ENCODE results near the gene ADGRB3. TPM values are rescaled to one million over a fixed set of nuclear protein-coding genes. Genes with fewer than 3 reads are reported as not detected.

The ADGRB3 gene
- total RNA-seq, 1 experiment from 2014 or later: 7.7 TPM

DNA sequence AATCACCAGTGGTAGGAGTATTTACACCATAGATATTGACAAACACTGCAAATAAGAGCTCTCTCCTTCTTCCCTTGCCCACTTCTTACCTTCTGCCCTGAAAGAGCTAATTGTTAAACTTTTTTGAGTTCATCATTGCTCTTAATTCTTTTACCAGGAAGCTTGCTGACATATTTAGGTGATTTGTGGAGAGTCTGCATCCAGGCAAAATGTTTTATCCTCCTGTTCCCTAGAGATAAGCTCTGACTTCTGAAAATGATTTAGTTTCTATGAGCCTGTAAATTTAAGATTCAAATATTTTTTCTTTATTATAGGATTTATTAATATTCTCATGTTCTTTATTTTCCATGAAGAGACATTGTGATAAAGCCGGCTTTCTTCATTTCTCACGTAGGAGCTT lies 81.5 kb downstream of the ADGRB3 start:
- no peaks in the 10 kb centered on the region for H3K27me3 ChIP-seq (replicated peaks; ENCODE audit: insufficient read depth, low read depth, low read length, poor library complexity)
- CTCF ChIA-PET: interaction anchor here (0.5 kb wide), 1 partner anchor 246 kb away, joined by 4 read pairs; no protein-coding TSS in a partner anchor
- POLR2A ChIA-PET (ENCODE audit: low non-redundant PET): no interaction called here
- BruUV-seq (replicated peaks): no TSS peak
- H3K4me1 ChIP-seq (ENCODE audit: insufficient read depth, low read length, poor library complexity, severe bottlenecking): peaks cover 40% of the 10 kb centered on the region
- DNase-seq (ENCODE audit: low spot score): no peak
- H3K27ac ChIP-seq (ENCODE audit: low read depth, low read length, poor library complexity, severe bottlenecking): no peak overlapping the region
- intact Hi-C loops (cut with micrococcal nuclease; ENCODE audit: unreplicated experiment): no loop called here
- no peak overlapping the region for H3K4me3 ChIP-seq (ENCODE audit: low read depth, low read length, poor library complexity, severe bottlenecking)
- no peaks in the 10 kb centered on the region for H3K36me3 ChIP-seq (ENCODE audit: insufficient read depth, low read length, poor library complexity, severe bottlenecking)
- TF ChIP-seq EZH2 (IDR thresholded peaks at IDR 0.05; ENCODE audit: borderline replicate concordance, low read depth, low read length, poor library complexity, severe bottlenecking): no peak
- TF ChIP-seq, protein P1, sequence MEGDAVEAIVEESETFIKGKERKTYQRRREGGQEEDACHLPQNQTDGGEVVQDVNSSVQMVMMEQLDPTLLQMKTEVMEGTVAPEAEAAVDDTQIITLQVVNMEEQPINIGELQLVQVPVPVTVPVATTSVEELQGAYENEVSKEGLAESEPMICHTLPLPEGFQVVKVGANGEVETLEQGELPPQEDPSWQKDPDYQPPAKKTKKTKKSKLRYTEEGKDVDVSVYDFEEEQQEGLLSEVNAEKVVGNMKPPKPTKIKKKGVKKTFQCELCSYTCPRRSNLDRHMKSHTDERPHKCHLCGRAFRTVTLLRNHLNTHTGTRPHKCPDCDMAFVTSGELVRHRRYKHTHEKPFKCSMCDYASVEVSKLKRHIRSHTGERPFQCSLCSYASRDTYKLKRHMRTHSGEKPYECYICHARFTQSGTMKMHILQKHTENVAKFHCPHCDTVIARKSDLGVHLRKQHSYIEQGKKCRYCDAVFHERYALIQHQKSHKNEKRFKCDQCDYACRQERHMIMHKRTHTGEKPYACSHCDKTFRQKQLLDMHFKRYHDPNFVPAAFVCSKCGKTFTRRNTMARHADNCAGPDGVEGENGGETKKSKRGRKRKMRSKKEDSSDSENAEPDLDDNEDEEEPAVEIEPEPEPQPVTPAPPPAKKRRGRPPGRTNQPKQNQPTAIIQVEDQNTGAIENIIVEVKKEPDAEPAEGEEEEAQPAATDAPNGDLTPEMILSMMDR (conservative IDR thresholded peaks at IDR 0.05; ENCODE audit: low read depth, low read length): no peak
- no peaks in the 10 kb centered on the region for H3K9me3 ChIP-seq (ENCODE audit: low read depth, low read length, poor library complexity, severe bottlenecking)

DNA sequence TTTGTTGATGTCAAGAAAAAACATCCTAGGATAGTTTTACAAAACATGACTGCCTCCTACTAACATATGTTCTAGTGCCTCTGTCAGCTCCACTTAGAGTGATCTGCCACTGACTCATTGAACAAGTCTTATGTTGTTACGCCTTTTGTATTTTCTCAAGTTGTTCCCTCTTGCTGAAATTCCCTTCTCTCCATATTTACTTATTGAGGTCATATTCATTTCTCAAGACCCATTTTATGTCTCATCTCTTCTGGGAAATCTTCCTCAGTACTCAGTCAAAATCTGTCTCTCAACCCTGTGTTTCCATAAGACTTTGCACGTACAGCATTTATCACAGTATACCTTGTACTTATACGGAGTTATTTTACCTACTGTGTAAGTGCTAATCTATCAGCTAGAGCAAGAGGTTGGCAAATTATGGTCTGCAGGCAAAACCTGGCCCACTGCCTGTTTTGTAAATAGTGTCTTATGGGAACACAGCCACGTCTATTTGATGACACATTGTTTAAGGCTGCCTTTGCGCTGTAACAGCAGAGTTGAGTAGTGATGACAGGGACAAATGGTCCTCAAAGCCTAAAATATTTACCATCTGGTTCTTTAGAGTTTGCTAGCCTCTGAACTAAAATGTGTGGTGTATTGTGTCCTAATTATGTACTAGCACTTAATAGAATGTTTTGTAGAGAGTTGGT lies 83.4 kb downstream of the ADGRB3 start:
- ChIA-PET POLR2A (ENCODE audit: low non-redundant PET) (interaction anchor here (0.6 kb wide), 1 partner anchor 32 kb away, joined by 3 read pairs; no protein-coding TSS in a partner anchor), CTCF (no interaction called here)
- Histone ChIP-seq H3K27ac (ENCODE audit: low read depth, low read length, poor library complexity, severe bottlenecking) (no peak overlapping the region), H3K9me3 (ENCODE audit: low read depth, low read length, poor library complexity, severe bottlenecking) (no peaks in the 10 kb centered on the region), H3K27me3 (replicated peaks; ENCODE audit: insufficient read depth, low read depth, low read length, poor library complexity) (no peaks in the 10 kb centered on the region), H3K4me3 (ENCODE audit: low read depth, low read length, poor library complexity, severe bottlenecking) (no peak overlapping the region), H3K36me3 (ENCODE audit: insufficient read depth, low read length, poor library complexity, severe bottlenecking) (no peaks in the 10 kb centered on the region), H3K4me1 (ENCODE audit: insufficient read depth, low read length, poor library complexity, severe bottlenecking) (peaks cover 29% of the 10 kb centered on the region)
- BruUV-seq (replicated peaks): no TSS peak
- intact Hi-C loops (cut with micrococcal nuclease; ENCODE audit: unreplicated experiment): no loop called here
- peak; percentile 48 for DNase-seq (ENCODE audit: low spot score)
- TF ChIP-seq EZH2 (IDR thresholded peaks at IDR 0.05; ENCODE audit: borderline replicate concordance, low read depth, low read length, poor library complexity, severe bottlenecking): no peak
- TF ChIP-seq, protein P1 (conservative IDR thresholded peaks at IDR 0.05; ENCODE audit: low read depth, low read length): no peak

DNA sequence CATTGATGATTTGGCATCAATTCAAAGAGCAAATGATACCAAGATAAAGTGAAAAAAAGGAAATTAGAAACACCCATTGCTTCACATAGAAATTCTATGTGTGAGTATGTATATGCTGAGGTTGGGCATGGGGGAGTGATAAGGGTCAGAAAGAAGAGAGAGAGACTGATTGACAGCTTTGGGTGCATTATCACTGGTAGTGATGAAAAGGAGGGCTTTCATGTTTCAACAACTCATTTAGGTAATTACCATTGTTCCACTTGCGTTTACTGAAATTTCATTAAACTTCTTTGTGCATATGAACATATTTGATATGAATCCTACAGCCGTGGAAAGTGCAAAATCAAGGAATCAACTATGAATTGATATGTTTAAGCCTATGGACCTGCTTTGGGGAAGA lies 84.7 kb downstream of the ADGRB3 start:
- Histone ChIP-seq H3K27ac (ENCODE audit: low read depth, low read length, poor library complexity, severe bottlenecking) (no peak overlapping the region), H3K36me3 (ENCODE audit: insufficient read depth, low read length, poor library complexity, severe bottlenecking) (no peaks in the 10 kb centered on the region), H3K9me3 (ENCODE audit: low read depth, low read length, poor library complexity, severe bottlenecking) (no peaks in the 10 kb centered on the region), H3K4me1 (ENCODE audit: insufficient read depth, low read length, poor library complexity, severe bottlenecking) (peaks cover 22% of the 10 kb centered on the region), H3K27me3 (replicated peaks; ENCODE audit: insufficient read depth, low read depth, low read length, poor library complexity) (no peaks in the 10 kb centered on the region), H3K4me3 (ENCODE audit: low read depth, low read length, poor library complexity, severe bottlenecking) (no peak overlapping the region)
- DNase-seq (ENCODE audit: low spot score): no peak
- no peak for TF ChIP-seq EZH2 (IDR thresholded peaks at IDR 0.05; ENCODE audit: borderline replicate concordance, low read depth, low read length, poor library complexity, severe bottlenecking)
- TF ChIP-seq, protein P1 (conservative IDR thresholded peaks at IDR 0.05; ENCODE audit: low read depth, low read length): no peak
- CTCF ChIA-PET: no interaction called here
- POLR2A ChIA-PET (ENCODE audit: low non-redundant PET): no interaction called here
- no TSS peak for BruUV-seq (replicated peaks)
- intact Hi-C loops (cut with micrococcal nuclease; ENCODE audit: unreplicated experiment): no loop called here

Measured in A673 (cell line).